Measurements from ENCODE around the gene PLB1.

PLB1 gene, protein sequence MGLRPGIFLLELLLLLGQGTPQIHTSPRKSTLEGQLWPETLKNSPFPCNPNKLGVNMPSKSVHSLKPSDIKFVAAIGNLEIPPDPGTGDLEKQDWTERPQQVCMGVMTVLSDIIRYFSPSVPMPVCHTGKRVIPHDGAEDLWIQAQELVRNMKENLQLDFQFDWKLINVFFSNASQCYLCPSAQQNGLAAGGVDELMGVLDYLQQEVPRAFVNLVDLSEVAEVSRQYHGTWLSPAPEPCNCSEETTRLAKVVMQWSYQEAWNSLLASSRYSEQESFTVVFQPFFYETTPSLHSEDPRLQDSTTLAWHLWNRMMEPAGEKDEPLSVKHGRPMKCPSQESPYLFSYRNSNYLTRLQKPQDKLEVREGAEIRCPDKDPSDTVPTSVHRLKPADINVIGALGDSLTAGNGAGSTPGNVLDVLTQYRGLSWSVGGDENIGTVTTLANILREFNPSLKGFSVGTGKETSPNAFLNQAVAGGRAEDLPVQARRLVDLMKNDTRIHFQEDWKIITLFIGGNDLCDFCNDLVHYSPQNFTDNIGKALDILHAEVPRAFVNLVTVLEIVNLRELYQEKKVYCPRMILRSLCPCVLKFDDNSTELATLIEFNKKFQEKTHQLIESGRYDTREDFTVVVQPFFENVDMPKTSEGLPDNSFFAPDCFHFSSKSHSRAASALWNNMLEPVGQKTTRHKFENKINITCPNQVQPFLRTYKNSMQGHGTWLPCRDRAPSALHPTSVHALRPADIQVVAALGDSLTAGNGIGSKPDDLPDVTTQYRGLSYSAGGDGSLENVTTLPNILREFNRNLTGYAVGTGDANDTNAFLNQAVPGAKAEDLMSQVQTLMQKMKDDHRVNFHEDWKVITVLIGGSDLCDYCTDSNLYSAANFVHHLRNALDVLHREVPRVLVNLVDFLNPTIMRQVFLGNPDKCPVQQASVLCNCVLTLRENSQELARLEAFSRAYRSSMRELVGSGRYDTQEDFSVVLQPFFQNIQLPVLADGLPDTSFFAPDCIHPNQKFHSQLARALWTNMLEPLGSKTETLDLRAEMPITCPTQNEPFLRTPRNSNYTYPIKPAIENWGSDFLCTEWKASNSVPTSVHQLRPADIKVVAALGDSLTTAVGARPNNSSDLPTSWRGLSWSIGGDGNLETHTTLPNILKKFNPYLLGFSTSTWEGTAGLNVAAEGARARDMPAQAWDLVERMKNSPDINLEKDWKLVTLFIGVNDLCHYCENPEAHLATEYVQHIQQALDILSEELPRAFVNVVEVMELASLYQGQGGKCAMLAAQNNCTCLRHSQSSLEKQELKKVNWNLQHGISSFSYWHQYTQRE (N-terminal part only)

DNA sequence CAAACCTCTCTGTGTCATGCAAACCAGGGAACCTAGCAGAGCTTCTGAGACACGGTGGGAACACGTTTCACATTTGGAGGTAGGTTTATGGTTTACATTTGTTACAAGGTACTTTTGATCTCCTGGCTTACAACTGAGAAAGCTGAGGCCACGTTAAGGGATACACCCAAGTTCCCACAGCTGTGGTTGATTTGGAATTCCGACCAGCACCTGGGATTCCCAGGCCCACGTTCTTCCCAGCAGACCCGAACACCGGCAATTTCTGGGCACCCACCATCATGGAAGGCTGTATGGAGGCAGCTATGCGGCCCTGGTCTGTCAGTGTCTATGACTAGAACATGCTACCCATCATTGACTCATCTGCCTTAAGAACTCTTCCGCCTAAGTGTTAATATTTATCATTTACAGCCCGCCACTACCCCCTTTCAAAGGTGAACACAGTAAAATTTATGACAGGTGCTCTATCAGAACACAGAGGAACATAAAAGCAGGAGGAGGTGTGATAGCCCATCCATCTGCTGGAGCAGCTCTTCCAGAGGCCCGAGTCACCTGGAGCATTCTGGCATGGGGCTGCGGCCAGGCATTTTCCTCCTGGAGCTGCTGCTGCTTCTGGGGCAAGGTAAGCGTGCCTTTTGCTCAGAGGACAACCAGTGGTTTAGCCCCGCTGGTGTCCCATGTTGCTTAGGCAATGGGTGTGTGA, at the start of gene PLB1:
PLB1 (plus strand) TSS at position 510 of the 700 bp plus-strand sequence; CDS start at position 565, 55 bp downstream.
- FAIRE-seq (no peak), DNase-seq (ENCODE audit: insufficient read length, low spot score) (no peak)

DNA sequence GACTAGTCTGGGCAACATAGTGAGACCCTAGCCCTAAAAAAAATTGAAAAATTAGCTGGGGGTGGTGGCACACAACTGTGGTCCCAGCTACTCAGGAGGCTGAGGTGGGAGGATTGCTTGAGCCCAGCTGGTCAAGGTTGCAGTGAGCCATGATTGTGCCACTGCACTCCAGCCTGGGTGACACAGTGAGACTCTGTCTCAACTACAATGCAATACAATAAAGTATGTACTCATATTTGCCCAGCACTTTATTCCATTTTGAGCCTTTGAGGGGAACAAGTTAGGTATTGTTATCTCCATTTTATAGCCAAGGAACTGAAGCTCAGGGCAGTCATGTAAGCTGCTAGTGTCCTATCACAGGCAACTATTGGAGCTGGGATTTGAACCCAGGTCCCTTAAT, 49.3 kb upstream of the PLB1 start:
- DNase-seq (ENCODE audit: insufficient read length, low spot score) = no peak
- no peak for FAIRE-seq

DNA sequence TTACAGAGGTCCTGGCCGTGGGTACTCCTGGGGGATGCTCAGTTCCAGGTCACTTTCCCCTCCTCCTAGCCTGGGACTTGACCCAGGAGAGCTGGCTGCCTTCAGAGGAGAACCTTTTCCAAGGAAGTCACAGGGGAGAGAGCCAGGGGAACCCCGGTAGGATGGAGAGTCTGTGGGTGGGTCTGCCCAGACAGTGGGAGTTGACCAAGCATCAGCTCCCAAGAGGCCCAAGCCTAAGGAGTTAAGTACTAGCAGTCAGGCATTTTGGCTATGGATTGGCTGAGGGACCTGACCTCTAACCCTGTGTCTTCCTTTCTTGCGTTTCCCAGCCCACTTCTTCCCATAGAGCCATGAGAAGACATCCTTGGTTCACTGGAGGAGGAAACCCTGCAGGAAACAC, 48.8 kb upstream of the PLB1 start:
- DNase-seq (ENCODE audit: insufficient read length, low spot score) (no peak), FAIRE-seq (no peak)

DNA sequence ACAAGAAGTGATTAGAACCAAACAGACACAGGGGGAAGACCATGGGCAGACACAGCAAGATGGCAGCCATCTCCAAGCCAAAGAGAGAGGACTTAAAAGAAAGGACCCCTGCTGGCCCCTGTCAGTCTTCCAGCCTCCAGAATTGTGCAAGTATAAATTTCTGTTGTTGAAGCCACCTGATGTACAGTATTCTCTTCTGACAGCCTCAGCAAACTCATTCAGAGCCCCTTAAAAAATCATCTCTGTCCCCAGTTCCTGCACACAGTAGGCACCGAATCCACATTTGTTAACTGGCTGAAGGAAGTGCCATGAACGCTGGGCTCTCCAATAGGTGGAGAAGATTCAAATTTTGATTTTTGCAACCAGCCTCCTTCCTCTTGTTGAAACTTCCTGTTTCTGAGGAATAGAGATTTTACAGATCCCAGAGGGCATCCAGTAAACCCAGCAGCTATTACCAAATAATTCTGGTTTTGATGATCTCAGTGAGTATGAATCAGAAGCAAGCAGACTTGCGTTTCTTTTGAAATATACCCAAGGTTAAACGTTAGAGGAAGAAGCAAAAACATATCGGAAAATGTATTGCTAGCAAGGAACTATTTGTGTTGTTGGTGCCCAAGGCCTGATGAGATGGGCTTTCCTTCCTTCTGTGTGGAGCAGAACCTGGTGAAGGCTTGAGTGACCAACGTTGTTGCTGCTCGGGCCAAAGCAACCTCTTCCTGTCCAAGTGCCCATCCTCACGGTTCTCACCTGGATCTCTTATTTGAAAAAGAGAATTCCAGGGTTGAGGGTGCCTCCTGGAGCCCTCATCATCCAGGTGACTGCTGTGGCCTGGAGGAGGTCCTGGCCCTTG, 47.7 kb upstream of the PLB1 start:
- FAIRE-seq (no peak), DNase-seq (ENCODE audit: insufficient read length, low spot score) (no peak)

DNA sequence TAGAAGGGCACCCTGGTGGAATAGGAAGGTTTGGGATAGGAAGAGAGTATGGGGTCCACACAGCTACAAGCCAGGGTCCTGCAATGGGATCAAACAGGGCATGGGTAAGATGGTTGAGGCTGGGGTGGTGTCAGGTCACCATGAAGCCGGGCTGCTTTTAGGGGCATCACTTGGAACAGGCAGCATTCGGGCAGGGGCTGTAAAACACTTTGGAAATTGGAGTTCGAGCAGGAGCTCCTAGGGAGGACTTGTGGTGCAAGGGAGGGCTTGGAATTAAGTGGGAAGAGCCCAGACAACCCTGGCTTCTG, 47.1 kb upstream of the PLB1 start:
- DNase-seq (ENCODE audit: insufficient read length, low spot score) (no peak), FAIRE-seq (no peak)

DNA sequence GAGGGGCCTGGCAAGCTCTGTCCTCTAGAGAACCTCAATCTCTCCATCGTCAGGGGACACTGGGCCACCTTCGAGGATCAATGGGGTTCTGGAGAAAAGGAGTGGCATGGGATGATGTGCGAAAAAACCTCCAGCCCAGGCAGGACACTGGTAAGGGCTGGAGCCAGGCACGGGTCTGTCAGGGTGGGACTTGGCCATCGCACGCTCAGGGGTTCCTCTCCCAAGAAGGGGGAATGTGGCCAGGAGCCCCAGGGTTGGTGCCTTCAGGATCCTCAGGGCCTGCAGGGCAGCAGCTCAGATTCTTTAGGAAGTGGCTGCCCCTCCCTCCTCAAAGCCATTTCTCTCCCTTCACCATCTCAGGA, 46.8 kb upstream of the PLB1 start:
- DNase-seq (ENCODE audit: insufficient read length, low spot score) (no peak), FAIRE-seq (no peak)

DNA sequence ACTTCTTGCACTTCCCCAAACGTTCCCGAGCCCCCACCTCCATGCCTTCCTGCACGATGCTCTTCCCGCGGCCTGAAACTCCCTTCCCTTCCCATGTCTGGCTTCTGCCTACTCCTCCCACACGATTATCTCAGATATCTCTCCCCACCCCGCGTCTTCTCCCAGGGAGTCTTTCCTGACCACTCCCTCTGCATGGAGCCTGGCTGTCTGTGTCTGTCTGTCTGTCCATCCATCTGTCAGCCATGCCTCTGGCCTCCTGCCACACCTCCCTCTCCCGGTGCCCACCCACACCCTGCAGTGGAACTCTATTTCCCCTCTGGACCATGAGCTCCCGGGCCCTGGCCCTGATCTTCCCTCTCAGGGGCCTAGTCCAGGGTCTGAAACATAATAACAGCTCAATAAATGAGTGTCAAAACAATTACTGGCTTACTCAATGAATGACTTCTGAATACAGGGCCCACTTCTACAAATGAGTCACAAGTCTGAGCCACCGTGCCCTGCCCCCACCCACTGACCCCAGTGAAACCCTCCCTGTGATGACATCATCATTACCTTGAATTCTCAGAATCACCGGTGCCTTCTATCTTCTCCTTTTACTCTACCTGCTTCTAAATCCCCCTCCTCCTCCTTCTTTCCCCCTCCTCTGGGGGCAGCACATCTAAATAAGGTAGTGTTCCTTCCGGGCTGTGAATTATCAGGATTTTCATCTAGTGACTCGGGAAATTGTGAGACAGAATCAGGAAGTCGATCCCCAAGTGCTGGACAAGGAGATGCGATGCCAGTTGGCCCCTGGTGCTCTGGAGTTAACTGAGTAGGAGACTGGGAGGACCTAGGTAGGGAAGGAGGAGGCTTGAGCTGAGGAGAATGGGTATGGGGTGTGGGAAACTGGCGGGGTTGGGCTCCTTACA, 46.1 kb upstream of the PLB1 start:
- FAIRE-seq = no peak
- no peak for DNase-seq (ENCODE audit: insufficient read length, low spot score)

DNA sequence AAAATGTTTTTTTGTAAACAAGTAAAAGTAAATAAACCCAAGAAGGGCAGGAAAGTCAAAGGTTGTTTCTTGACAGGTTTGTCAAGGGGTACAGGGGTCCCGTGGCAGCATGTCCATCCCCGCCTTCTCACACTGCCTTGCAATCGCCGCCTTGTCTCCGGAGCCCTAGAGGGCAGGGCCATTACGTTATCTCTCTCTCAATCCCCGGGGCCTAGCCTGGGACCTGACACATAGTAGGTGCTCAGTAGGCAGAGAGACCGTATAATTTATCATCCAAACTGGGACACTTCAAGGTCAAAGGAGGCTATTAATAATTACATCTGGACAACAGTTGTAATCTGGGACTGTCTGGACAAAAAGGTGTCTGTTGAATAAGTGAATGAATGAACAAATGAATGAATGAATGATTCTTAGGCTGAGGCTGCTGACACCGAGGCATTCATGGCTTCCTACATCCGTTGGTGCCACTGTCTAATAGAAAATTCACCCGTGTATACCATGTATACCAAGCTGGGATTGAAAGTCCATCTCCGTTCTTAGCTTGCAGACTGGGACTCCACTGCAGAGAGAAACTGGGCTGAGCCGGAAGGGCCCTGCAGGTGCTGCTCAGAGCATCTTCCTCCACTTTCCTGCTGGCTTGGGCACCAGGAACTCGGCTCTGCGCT, 44.8 kb upstream of the PLB1 start:
- FAIRE-seq (no peak), DNase-seq (ENCODE audit: insufficient read length, low spot score) (no peak)

DNA sequence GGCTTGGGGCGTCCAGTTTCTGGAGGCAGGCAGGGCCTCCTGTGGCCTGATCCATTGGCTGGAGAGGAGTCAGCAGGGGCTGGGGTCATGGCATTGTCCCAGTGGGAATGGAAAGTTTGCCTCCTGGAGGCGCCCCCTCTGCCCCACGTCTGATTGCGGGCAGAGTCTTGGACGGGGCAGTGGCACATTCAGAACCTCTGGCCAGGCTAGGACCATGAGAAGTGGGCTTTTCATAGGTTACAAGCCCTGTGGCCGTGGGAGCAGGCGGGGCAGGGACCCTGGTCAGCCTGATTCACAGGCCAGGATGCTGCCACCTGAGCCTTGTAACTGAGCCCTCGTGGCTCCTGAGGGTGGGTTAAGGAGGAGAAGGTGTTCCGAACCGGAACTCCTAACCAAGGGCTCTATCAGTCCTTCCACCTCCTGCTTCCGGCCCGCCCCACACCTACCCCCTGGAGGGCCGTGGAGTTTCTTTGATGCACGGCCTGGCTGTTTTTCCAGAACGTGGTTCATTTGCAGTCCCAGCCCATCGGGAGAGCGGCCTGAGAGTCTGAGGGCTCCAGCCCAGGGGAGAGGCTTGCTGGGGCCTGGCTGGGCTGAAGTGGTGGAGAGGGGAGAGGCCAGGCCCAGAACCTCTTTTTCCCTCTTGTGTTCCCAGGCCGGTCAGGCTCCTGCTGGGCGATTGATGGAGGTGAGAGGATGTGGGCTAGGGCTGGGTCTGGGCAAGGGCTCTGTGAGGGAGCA, 43.9 kb upstream of the PLB1 start:
- no peak for DNase-seq (ENCODE audit: insufficient read length, low spot score)
- no peak for FAIRE-seq

DNA sequence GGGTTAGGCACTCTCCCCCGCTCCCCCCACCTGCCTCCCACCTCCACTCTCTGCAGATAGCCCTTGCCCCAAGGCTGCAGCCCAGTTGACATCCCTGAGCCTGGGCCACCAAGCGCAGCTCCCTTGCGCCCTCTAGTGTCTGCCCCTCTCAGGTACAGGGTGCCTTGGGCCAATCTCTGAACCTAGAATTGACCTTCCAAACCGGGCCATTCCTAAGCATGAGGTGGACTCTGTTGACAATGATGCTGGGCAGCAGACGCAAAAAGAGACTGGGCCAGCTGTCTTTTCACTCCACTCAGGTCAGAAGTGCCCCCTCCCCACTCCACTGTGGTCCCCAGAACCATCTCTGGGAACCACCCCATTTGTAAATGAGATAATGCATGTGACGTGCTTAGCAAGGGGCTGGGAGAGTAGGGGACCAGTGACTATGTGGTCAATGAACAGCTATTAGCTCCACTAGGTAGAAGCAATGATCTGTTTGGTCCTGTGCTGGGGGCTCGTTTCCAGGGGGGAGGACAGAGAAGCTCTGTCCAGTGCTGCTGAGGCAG, 43.3 kb upstream of the PLB1 start:
- peak; percentile 60 for DNase-seq (ENCODE audit: insufficient read length, low spot score)
- peak; percentile 91 for FAIRE-seq

DNA sequence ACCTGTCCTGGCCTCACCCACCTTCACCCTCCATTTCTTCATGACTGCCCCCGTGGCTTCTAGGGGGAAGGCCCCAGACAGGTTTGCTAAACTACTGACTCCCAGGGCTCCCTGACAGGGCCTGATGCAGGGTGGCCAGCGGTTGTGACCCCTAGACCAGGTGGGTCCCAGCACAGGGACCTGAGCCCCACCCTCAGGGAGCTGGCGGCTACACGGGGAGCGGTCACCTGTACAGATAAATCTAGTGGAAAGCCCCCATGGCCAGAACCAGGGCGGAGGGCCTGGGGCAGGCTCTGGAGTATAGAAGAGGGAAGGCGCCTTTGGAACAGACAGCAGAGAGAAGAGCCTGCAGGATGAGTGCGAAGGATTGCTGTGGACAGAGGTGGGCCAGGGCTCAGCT, 42.5 kb upstream of the PLB1 start:
- FAIRE-seq = no peak
- DNase-seq (ENCODE audit: insufficient read length, low spot score) = no peak

DNA sequence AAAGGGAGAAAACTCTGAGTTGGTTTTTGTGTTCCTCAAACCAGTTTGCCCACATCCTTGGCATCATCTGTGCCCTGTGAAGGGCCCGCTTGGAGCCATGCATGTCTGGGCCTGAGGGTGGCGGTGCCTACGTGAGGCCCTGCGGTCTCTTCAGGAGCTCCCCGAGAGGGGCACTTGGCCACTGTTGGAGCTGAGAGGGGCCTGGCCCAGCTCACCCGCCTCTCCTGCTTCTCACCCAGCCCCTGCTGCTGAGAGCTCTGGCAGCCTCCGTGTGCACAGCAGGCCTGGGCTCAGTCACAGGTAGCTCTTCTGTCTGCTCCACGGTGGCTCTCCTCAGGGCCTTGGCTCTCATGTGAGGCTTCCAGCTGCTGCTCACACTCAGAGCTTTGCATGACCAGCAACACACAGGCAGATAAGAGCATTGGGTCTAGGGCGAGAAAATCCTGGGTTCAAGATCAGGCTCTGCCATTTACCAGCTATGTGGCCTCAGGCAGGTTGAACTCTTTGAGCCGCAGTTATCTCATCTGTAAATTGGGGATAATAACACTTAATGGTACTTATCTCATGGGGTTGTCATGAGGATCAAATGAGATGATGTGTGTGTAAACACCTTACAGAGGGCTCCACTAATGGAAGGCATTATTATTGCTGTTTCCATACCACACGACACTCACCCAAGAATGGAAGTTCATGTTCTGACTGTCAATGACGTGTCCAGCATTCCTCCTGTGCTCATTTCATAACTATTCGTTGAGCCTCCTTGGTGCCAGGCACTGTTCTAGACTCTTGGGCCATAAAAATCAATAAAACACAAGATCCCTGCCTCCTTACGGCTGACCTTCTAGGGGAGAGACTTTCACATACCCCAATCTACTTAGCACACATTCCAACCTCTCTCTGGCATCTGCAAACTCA, 41.6 kb upstream of the PLB1 start:
- DNase-seq (ENCODE audit: insufficient read length, low spot score) = no peak
- FAIRE-seq = no peak

DNA sequence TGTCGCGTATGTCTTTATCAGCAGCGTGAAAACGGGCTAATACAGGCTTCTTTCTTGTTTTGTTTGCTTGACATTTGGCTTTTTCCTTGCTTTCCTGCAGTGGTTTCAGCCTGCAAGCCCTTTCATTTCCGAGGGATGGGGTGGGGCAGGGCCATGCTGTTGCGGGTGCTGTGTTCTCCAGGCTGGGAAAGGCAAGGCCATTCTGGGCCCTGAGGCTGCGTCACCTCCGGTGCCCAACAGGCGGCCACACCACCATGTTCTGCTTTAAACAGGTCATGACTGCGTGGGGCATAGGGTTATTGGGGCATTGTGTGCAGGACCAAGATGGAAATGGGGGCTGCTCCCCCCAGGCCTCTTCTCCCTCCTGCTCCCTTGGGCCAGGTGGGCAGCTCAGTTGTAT, 38.6 kb upstream of the PLB1 start:
- no peak for DNase-seq (ENCODE audit: insufficient read length, low spot score)
- no peak for FAIRE-seq

DNA sequence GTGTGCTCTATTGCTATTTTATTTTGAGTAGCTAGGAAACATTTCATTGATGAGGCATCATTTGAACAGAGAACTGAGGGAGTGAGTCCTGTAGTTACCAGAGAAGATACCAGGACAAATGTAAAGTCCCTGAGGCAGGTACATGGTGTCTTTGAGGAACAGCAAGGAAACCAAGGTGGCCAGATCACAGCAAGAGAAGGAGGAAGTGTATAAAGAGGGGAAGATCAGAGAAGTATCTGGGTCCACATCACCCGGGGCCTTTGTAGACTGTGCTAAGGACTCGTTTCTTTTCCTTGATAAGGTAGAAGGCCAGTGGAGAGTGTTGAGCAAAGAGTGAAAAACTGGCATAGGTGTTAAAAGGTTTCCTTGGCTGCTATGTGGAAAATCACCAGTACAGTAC, 34.8 kb upstream of the PLB1 start:
- FAIRE-seq (no peak), DNase-seq (ENCODE audit: insufficient read length, low spot score) (no peak)

DNA sequence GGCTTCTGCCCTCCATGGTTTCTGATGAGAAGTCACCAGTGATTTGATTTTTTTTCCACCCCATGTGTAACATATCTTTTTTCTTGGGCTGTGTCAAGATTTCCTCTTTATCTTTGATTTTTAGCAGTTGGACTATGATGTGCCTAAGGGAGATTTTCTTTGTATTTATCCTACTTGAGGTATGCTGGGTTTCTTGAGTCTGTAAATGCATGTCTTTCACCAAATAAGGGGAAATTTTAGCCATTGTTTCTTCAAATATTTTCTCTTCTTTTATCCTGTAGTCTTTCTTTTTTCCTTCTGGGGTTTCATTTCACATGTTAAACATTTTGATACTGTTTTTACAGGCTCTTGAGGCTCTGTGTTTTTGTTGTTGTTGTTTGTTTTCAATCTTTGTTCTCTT, 33.7 kb upstream of the PLB1 start:
- no peak for FAIRE-seq
- DNase-seq (ENCODE audit: insufficient read length, low spot score) = no peak

DNA sequence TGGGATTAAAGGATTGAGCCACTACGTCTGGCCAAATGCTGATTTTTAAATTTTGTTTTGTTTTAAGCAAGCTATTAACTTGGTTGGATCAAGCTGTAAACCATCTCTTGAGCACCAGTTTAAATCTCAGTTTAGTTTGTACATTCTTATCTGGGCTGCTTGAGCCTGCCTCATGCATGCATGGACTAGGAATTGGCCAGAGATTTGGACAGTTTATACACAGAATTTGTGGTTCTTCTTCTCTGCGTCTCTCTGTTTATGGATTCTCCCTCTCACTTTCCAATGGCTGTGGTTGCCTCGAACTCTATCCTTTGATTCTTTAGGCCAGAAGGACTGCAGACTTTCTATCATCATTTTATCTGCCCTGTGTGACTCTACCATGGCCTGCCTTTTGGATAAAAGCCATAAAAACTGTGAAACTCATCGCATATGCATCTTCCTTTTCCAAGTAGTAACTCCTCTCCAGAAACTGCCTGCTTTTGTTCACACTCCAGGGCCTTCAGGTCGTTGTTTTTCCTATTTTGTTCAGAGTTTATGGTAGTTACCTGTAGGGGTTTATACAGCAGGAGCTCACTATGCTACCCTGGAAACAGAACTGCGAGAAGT, 32.5 kb upstream of the PLB1 start:
- FAIRE-seq = no peak

More for the DNA sequence above, 32.5 kb upstream of the PLB1 start:
- DNase-seq (ENCODE audit: insufficient read length, low spot score) = no peak
